Thoracic aorta (tissue), 2 donors: ENCODE data around the gene SPATA32. TPM values are rescaled to one million over a fixed set of nuclear protein-coding genes. Genes with fewer than 3 reads are reported as not detected.
A peak's percentile ranks its signal among the peaks of the same experiment; 100 is the strongest.
"Not testable (repeated sequence)": the region's sequence is repeated elsewhere in the genome, so short reads cannot be mapped to it uniquely, and the experiment has no call there.

Source experiments
- ATAC-seq: fragments of 150-250 bp; one replicate; pipeline ENCODE4 v1.8.0; 2017; ENCODE audit warnings: low read depth; ENCODE audit not compliant: insufficient number of reproducible peaks, low FRiP score
- DNase-seq: peaks from one replicate; pipeline ENCODE4 v3.0.0-alpha.2; 2020; ENCODE audit warnings: low spot score
- H3K27ac ChIP-seq, 2 donors: fragments of 200-600 bp; sonication (generic); 1 replicate in 1 of 2; 2 replicates in 1 of 2; pipeline ENCODE4 v1.5.1; 2016; ENCODE audit warnings: mild to moderate bottlenecking in 2 of 2, moderate library complexity in 2 of 2
- H3K27me3 ChIP-seq: fragments of 200-600 bp; sonication (generic); replicated peaks from 2 replicates; pipeline ENCODE4 v1.6.0; 2016; ENCODE audit warnings: mild to moderate bottlenecking; ENCODE audit not compliant: insufficient read depth
- H3K36me3 ChIP-seq: fragments of 200-600 bp; sonication (generic); one replicate; pipeline ENCODE4 v1.5.1; 2016
- H3K4me1 ChIP-seq, 2 donors: fragments of 200-600 bp; sonication (generic); 1 replicate in 1 of 2; 2 replicates in 1 of 2; pipeline versions ENCODE4 v1.5.1 to v1.6.0; 2016; ENCODE audit warnings: low read depth in 2 of 2, mild to moderate bottlenecking in 1 of 2; ENCODE audit not compliant: control insufficient read depth in 1 of 2
- H3K4me3 ChIP-seq: fragments of 200-600 bp; sonication (generic); 2 replicates; pipeline ENCODE4 v1.5.1; 2016; ENCODE audit warnings: mild to moderate bottlenecking
- H3K9me3 ChIP-seq: fragments of 200-600 bp; sonication (generic); 2 replicates; pipeline ENCODE4 v1.5.1; 2016
- CTCF ChIP-seq: fragments of 200-600 bp; sonication (generic); IDR thresholded peaks from one replicate; pipeline ENCODE4 v1.5.1; 2019; ENCODE audit warnings: antibody characterized with exemption
- total RNA-seq, 2 donors: library from RNA; depleted of rRNA; stranded (reverse); fragments of >200 nt; gene quantifications; one replicate each; pipeline versions ENCODE4 v1.1.0 to v1.2.3, GENCODE V29; 2016

Gene SPATA32
- total RNA-seq, 2 donors from 2014 or later, result not detected

GRCh38 chr17:45302649-45303173 lies 40.8 kb upstream of the SPATA32 start:
- no peaks in the 10 kb centered on the region for H3K27me3 ChIP-seq
- H3K27ac ChIP-seq, result peak overlapping the region; percentile 64 to 73
- no peak for TF ChIP-seq CTCF
- ATAC-seq (peak; percentile 41), DNase-seq (no peak)
- H3K36me3 ChIP-seq, result no peaks in the 10 kb centered on the region
- H3K4me3 ChIP-seq, result peak overlapping the region; percentile 1
- H3K4me1 ChIP-seq, result peaks cover 32 to 71% of the 10 kb centered on the region in 2 donors
- no peaks in the 10 kb centered on the region for H3K9me3 ChIP-seq

GRCh38 chr17:45302220-45302619 lies 40.3 kb upstream of the SPATA32 start:
- not testable (repeated sequence) for H3K9me3 ChIP-seq, H3K27me3 ChIP-seq, DNase-seq, H3K36me3 ChIP-seq
- Histone ChIP-seq H3K4me1 (peaks cover 28 to 67% of the 10 kb centered on the region in 2 donors), H3K27ac (peak overlapping the region; percentile 64 to 73), H3K4me3 (peak overlapping the region; percentile 1)
- peak; percentile 18 for ATAC-seq

GRCh38 chr17:45301674-45302073 lies 39.8 kb upstream of the SPATA32 start:
- Histone ChIP-seq H3K36me3 (no peaks in the 10 kb centered on the region), H3K27ac (peak overlapping the region; percentile 64 to 73), H3K9me3 (no peaks in the 10 kb centered on the region), H3K4me3 (no peak overlapping the region), H3K27me3 (no peaks in the 10 kb centered on the region), H3K4me1 (peaks cover 26 to 68% of the 10 kb centered on the region in 2 donors)
- no peak for DNase-seq
- ATAC-seq, result no peak
- no peak for TF ChIP-seq CTCF

- Histone ChIP-seq H3K4me1 (peaks cover 31 to 68% of the 10 kb centered on the region in 2 donors), H3K36me3 (no peaks in the 10 kb centered on the region), H3K27ac (no peak overlapping the region), H3K9me3 (no peaks in the 10 kb centered on the region), H3K4me3 (no peak overlapping the region), H3K27me3 (no peaks in the 10 kb centered on the region)
- ATAC-seq (no peak), DNase-seq (no peak)
- no peak for TF ChIP-seq CTCF
These were observed 38.3 kb upstream of the SPATA32 start for GRCh38 chr17:45300060-45300751.

- H3K4me1 ChIP-seq, result peaks cover 40 to 77% of the 10 kb centered on the region in 2 donors
- H3K4me3 ChIP-seq, result no peak overlapping the region
- no peaks in the 10 kb centered on the region for H3K27me3 ChIP-seq
- no peaks in the 10 kb centered on the region for H3K36me3 ChIP-seq
- H3K27ac ChIP-seq, result no peak overlapping the region
- H3K9me3 ChIP-seq, result no peaks in the 10 kb centered on the region
- TF ChIP-seq CTCF, result no peak
- ATAC-seq (no peak), DNase-seq (no peak)
These were observed 37.5 kb upstream of the SPATA32 start for GRCh38 chr17:45299361-45299760.
